ENCODE measurements around the gene ANTXR2. TPM values are rescaled to one million over a fixed set of nuclear protein-coding genes. Genes with fewer than 3 reads are reported as not detected.
A peak's percentile ranks its signal among the peaks of the same experiment; 100 is the strongest.

ANTXR2 gene
- total RNA-seq, 2 donors from 2014 or later, result 13.6 to 16.4 TPM

DNA sequence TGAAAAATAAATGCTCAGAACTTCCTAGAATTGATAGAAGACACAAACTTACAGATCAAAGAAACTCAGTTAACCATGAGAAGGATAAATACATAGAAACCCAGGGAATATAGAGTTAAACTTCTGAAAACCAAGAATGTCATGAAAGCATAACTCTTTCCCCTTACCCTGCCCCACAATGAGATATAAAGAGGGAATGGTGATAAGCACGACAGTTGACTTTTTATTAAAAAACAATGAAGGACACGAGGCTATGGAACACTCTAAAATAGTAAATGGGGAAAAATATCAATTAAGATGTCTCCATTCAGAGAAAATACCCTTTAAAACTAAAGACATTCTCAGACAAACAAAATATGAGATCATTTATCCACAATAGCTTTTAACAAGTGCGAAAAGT, 154.7 kb downstream of the ANTXR2 start:
- Mint-ChIP-seq H3K27me3 (ENCODE audit: insufficient read depth) (no peaks in the 10 kb centered on the region), H3K36me3 (ENCODE audit: low read depth) (no peaks in the 10 kb centered on the region), H3K4me3 (no peak overlapping the region), H3K4me1 (no peaks in the 10 kb centered on the region), H3K27ac (no peak overlapping the region), H3K9me3 (no peaks in the 10 kb centered on the region)
- Histone ChIP-seq H3K27me3 (ENCODE audit: control insufficient read depth, insufficient read depth, low read length, poor library complexity, severe bottlenecking) (no peaks in the 10 kb centered on the region), H3K27ac (ENCODE audit: low read depth, low read length) (no peak overlapping the region), H3K36me3 (ENCODE audit: control insufficient read depth, insufficient read depth, low read length) (no peaks in the 10 kb centered on the region), H3K4me1 (ENCODE audit: control insufficient read depth, insufficient read depth, low read length) (no peaks in the 10 kb centered on the region), H3K9ac (ENCODE audit: extremely low read depth, low read length, poor library complexity, severe bottlenecking) (no peak overlapping the region), H3K4me3 (ENCODE audit: low read length) (no peak overlapping the region), H3K9me3 (ENCODE audit: control insufficient read depth, low read length) (peaks cover 4% of the 10 kb centered on the region)
- no peak for DNase-seq
- 86% methylated on average over 3 of the region's 3 CpGs; no CpG with 5 or more reads in 1 of the 2 experiments for WGBS, 2 experiments (ENCODE audit: insufficient coverage in 1 of 2, insufficient read length in 1 of 2)
- TF ChIP-seq, protein P1, sequence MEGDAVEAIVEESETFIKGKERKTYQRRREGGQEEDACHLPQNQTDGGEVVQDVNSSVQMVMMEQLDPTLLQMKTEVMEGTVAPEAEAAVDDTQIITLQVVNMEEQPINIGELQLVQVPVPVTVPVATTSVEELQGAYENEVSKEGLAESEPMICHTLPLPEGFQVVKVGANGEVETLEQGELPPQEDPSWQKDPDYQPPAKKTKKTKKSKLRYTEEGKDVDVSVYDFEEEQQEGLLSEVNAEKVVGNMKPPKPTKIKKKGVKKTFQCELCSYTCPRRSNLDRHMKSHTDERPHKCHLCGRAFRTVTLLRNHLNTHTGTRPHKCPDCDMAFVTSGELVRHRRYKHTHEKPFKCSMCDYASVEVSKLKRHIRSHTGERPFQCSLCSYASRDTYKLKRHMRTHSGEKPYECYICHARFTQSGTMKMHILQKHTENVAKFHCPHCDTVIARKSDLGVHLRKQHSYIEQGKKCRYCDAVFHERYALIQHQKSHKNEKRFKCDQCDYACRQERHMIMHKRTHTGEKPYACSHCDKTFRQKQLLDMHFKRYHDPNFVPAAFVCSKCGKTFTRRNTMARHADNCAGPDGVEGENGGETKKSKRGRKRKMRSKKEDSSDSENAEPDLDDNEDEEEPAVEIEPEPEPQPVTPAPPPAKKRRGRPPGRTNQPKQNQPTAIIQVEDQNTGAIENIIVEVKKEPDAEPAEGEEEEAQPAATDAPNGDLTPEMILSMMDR (conservative IDR thresholded peaks at IDR 0.05), result no peak

DNA sequence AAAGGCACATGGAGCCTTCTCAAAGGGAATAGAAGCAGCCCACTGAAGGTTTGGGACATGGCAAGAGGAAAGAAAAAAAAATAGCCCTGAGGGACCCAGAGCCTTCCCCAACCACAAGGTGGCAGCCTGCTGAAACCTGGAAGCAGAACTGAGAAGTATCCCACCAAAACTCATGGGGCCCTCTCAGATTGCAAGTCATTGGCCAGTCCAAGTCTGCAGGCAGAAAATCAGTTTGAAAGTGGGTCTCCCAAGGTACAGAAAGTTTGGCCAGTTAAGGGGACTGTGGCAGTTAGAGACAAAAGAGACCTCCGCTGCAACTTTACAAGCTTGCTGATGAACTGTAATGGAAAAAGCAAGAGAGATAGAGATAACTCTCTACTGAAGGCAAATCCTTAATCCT, 155.8 kb downstream of the ANTXR2 start:
- Mint-ChIP-seq H3K27ac (no peak overlapping the region), H3K9me3 (no peaks in the 10 kb centered on the region), H3K36me3 (ENCODE audit: low read depth) (no peaks in the 10 kb centered on the region), H3K4me3 (no peak overlapping the region), H3K4me1 (no peaks in the 10 kb centered on the region), H3K27me3 (ENCODE audit: insufficient read depth) (no peaks in the 10 kb centered on the region)
- 90 to 100% methylated on average over 1 of the region's 1 CpG for WGBS, 2 experiments (ENCODE audit: insufficient coverage in 1 of 2, insufficient read length in 1 of 2)
- no peak overlapping the region for H3K4me3 ChIP-seq (ENCODE audit: low read length)
- no peaks in the 10 kb centered on the region for H3K4me1 ChIP-seq (ENCODE audit: control insufficient read depth, insufficient read depth, low read length)
- no peak overlapping the region for H3K27ac ChIP-seq (ENCODE audit: low read depth, low read length)
- no peaks in the 10 kb centered on the region for H3K36me3 ChIP-seq (ENCODE audit: control insufficient read depth, insufficient read depth, low read length)
- peak; percentile 89 for DNase-seq
- TF ChIP-seq, protein P1 (conservative IDR thresholded peaks at IDR 0.05), result peak; percentile 92
- H3K27me3 ChIP-seq (ENCODE audit: control insufficient read depth, insufficient read depth, low read length, poor library complexity, severe bottlenecking), result no peaks in the 10 kb centered on the region
- H3K9me3 ChIP-seq (ENCODE audit: control insufficient read depth, low read length), result peaks cover 4% of the 10 kb centered on the region
- no peak overlapping the region for H3K9ac ChIP-seq (ENCODE audit: extremely low read depth, low read length, poor library complexity, severe bottlenecking)

DNA sequence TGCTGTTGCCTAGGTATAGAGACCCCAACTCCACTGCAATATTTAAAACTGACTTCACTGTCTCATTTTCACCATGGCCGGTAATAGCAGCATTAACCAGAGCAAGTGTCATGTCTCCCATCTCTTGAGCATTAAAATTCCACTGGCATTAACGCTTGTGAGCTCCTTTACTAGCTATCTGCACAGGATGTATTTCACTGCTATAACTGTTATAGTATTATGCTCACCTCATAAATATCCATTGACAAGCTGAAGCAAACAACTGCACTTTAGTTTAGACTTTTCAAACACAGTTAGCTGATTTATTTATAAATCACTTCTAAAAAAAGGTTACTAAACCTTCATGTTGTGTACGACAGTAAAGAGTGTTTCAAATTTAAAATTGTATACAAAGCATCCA, 157.8 kb downstream of the ANTXR2 start:
- WGBS, 2 experiments (ENCODE audit: insufficient coverage in 1 of 2, insufficient read length in 1 of 2), result 92 to 99% methylated on average over 2 to 3 of the region's 3 CpGs
- no peaks in the 10 kb centered on the region for H3K36me3 Mint-ChIP-seq (ENCODE audit: low read depth)
- no peaks in the 10 kb centered on the region for H3K36me3 ChIP-seq (ENCODE audit: control insufficient read depth, insufficient read depth, low read length)
- H3K27ac Mint-ChIP-seq, result no peak overlapping the region
- no peak for DNase-seq
- H3K4me1 Mint-ChIP-seq, result no peaks in the 10 kb centered on the region
- H3K27me3 ChIP-seq (ENCODE audit: control insufficient read depth, insufficient read depth, low read length, poor library complexity, severe bottlenecking), result no peaks in the 10 kb centered on the region
- H3K4me3 ChIP-seq (ENCODE audit: low read length), result no peak overlapping the region
- H3K4me1 ChIP-seq (ENCODE audit: control insufficient read depth, insufficient read depth, low read length), result no peaks in the 10 kb centered on the region
- H3K27me3 Mint-ChIP-seq (ENCODE audit: insufficient read depth), result no peaks in the 10 kb centered on the region
- H3K9me3 Mint-ChIP-seq, result no peaks in the 10 kb centered on the region
- H3K9ac ChIP-seq (ENCODE audit: extremely low read depth, low read length, poor library complexity, severe bottlenecking), result no peak overlapping the region
- no peak overlapping the region for H3K4me3 Mint-ChIP-seq
- TF ChIP-seq, protein P1 (conservative IDR thresholded peaks at IDR 0.05), result no peak
- no peak overlapping the region for H3K27ac ChIP-seq (ENCODE audit: low read depth, low read length)
- H3K9me3 ChIP-seq (ENCODE audit: control insufficient read depth, low read length), result peaks cover 4% of the 10 kb centered on the region

All from endodermal cell (in vitro differentiated cells).